Activated CD4-positive, alpha-beta T cell treated with anti-CD3 and anti-CD28 coated beads, Interleukin-2, Interleukin-6, amounts not matched to agents 100 ng/mL and 50 ng/mL, durations not matched to agents 16 hours and 8 hours (primary cell): Measurements from ENCODE around the gene NYAP1.
"Not testable (repeated sequence)": the region's sequence is repeated elsewhere in the genome, so short reads cannot be mapped to it uniquely, and the experiment has no call there.

Experiments used
- DNase-seq: peaks from one replicate; pipeline ENCODE4 v3.0.0-alpha.2; 2020

NYAP1 gene

DNA sequence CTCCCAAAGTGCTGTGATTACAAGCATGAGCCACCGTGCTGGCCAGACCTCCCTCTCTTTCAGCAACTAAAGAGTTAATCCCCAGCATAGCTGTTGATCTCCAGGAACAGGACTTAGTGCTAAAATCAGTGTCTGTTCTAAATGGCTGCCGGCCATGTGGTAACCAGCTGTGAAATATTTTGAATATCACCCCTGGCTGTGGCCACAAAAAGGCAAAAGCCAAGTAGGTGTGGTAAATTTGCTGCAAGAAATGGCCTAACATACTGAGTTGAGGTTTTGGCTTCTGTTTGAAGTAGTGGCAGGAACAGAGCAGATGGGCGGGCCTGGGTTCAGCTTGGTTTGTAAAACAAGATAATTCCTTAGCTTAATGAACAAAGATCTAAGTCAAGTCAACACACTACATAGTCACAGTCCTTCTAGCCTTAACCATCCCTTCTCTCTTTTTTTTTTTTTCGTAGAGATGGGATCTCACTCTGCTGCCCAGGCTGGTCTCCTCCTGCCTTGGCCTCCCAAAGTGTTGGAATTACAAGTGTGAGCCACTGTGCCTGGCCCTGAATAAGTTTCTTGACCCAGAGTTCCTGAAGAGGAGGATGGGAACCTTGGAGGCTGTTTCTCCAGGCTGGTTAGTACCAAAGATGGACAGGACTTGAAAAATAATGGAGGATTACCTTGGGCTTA is 32.5 kb downstream of the NYAP1 start:
- DNase-seq, result peak; percentile 40

DNA sequence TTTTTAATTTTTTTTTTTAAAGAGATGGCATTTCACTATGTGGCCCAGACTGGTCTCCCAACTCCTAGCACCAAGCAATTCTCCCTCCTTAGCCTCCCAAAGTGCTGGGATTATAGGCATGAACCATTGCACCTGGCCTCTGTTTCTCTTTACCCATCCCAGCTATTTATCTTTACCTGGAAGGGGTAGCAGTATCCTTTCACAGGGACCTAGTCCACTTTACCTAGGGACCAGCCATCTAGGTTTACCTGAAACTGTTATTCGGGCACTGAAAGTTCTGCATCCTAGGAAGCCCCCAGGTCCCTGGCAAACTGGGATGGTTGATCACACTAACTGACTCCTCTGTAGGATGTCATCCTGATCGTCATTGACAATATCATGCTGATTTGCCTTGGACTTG is 33.6 kb downstream of the NYAP1 start:
- no peak for DNase-seq

DNA sequence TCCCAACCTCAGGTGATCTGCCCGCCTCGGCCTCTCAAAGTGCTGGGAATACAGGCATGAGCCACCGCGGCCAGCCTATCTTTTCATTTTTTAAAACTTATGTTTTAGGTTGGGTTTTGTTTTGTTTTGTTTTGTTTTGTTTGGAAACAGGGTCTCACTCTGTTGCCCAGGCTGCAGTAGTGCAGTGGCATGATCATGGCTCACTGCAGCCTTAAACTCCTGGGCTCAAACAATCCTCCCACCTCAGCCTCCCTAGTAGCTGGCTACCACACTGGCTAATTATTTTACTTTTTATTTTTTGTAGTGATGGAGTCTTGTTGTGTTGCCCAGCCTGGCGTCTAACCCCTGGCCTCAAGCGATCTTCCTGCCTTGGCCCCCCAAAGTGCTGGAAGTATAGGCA is 35.9 kb downstream of the NYAP1 start:
- DNase-seq, result no peak

DNA sequence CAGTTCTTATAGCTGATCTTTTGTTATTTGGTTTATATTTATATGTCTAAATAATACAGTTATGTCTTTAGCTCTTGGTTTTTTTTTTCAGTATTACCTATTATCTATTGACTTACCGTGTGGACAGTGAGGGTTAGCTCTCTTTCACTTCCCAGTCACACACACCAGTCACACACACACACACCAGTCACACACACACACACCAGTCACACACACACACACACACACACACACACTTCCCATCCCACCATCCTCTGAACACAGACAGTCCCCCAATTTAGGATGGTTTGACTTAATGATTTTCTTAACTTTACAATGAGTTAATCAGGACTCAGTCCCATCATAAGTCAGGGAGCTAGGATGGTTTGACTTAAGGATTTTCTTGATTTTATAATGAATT is 36.4 kb downstream of the NYAP1 start:
- DNase-seq, result no peak

DNA sequence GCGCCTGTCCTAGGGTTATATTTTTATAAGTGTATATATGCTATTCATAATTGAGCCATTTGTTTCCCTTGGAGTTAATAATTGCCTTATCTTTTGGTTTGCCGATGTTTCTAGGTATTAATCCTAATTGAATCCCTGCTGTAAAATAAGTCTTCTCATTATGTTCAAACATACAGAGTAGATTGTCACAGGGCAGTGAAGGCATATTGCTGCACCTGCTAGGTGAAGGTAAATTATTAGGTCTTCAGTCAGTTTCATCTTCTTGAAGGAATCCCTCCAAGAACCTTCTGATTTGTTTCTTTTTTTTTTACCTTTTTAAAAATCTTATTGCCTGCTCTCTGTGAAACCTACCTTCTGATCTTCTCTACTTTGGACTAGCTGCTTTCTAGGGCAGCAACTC is 37.3 kb downstream of the NYAP1 start:
- DNase-seq, result no peak

DNA sequence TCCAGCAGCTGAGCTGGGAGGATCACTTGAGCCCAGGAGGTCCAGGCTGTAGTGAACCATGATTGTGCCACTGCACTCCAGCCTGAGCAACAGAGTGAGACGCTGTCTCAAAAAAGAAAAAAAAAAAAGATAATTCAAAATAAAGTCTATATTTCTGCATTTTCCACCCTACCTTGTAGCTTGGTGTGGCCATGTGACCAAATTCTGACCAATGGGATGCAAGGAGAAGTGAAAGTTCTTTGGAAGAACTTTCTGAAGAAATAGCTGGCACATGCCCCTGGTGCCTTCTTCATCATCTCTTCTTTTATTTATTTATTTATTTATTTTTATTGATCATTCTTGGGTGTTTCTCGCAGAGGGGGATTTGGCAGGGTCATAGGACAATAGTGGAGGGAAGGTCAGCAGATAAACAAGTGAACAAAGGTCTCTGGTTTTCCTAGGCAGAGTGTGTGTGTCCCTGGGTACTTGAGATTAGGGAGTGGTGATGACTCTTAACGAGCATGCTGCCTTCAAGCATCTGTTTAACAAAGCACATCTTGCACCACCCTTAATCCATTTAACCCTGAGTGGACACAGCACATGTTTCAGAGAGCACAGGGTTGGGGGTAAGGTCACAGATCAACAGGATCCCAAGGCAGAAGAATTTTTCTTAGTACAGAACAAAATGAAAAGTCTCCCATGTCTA is 38.3 kb downstream of the NYAP1 start:
- not testable (repeated sequence) for DNase-seq

DNA sequence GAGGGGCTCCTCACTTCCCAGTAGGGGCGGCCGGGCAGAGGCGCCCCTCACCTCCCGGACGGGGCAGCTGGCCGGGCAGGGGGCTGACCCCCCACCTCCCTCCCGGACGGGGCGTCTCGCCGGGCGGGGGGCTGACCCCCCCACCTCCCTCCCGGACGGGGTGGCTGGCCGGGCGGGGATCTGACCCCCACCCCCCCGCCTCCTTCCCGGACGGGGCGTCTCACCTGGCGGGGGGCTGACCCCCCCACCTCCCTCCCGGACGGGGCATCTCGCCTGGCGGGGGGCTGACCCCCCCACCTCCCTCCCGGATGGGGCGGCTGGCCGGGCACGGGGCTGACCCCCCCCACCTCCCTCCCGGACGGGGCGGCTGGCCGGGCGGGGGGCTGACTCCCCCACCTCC is 39.5 kb downstream of the NYAP1 start:
- DNase-seq, result not testable (repeated sequence)

DNA sequence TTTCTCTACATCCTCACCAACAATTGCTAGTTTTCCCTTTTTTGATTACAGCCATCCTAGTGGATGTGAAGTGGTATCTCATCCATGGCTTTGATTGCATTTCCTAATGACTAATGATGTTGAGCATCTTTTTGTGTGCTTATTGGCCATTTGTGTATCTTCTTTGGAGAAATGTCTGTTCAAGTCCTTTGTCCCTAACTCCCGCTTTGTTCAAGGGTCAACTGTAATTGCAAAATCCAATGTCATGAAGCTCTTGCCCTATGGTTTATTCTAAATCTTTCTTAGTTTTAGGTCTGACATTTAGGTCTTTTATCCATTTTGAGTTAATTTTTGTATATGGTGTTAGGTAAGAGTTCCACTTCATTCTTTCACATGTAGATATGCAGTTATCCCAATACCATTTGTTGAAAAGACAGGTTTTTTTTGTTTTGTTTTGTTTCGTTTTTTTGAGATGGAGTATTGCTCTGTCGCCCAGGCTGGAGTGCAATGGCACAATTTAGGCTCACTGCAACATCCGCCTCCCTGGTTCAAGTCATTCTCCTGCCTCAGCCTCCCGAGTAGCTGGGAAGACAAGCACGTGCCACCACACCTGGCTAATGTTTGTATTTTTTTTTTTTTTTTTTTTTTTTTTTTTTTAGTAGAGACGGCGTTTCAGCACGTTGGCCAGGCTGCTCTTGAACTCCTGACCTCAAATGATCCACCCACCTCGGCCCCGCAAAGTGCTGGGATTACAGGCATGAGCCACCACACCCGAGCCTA is 44.6 kb downstream of the NYAP1 start:
- DNase-seq, result not testable (repeated sequence)

DNA sequence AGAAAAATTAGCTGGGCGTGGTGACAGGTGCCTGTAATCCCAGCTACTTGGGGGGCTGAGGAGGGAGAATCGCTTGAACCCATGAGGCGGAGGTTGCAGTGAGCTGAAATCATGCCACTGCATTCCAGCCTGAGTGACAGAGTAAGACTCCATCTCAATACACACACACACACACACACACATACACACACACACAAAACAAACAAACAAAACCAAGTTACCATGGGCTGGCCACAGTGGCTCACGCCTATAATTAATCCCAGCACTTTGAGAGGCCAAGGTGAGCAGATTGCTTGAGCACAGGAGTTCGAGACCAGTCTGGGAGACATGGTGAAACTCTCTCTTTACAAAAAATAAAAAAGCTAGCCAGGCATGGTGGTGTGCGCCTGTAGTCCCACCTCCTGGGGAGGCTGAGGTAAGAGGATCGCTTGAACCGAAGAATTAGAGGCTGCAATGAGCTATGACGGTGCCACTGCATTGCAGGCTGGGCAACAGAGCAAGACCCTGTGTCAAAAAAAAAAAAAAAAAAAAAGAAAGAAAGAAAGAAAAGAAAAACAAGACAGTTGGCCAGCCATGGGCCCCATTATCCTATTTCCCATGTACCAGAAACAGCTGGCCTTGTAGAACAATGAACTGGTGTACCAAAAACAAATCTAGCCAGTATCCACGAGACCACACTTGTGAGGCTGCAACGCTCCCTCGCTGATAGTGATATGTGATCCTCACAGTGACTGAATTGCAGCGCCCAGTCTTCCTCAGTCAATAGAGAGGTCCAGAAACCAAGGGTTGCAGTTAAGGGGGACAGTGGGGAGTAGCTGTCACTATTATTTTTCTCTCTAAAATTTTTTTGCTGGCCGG is 48.7 kb downstream of the NYAP1 start:
- no peak for DNase-seq

DNA sequence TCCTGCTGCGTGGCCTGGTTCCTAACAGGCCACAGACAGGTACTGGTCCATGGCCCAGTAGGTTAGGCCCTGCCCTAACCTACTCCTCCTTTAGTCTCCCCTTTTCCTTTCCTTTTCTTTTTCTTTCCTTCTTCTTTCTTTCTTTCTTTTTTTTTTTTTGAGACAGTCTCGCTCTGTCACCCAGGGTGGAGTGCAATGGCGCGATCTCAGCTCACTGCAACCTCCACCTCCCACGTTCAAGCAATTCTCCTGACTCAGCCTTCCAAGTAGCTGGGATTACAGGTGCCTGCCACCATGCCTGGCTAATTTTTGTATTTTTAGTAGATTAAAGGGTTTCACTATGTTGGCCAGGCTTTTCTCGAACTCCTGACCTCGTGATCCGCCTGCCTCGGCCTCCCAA is 52.3 kb downstream of the NYAP1 start:
- DNase-seq, result not testable (repeated sequence)

DNA sequence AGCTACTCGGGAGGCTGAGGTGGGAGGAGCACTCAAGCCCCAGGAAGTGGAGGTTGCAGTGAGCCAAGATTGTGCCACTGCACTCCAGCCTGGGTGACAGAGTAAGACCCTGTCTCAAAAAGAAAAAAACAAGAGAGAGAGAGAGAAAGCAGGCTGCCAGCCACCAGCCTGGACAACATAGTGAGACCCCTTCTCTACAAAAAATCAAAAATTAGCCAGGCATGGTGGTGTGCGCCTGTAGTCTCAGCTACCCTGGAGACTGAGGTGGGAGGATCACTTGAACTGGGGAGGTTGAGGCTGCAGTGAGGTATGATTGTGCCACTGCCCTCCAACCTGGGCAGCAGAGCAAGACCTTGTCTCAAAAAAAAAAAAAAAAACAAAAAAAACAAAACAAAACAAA is 53.0 kb downstream of the NYAP1 start:
- not testable (repeated sequence) for DNase-seq

DNA sequence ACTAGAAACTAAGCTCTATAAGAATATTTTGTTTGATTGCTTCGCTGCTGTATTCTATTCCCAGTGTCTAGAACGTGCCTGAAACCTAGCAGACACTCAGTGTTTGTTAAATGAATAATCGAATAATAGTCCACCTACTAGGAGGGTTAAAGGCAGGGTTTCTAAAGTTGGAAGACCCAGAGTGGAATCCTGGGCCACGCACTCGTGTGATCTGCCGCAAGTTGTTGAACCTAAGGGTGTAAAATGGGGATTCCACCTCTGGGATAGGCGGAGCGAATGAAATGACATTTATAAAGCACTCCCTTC is 54.6 kb downstream of the NYAP1 start:
- no peak for DNase-seq

DNA sequence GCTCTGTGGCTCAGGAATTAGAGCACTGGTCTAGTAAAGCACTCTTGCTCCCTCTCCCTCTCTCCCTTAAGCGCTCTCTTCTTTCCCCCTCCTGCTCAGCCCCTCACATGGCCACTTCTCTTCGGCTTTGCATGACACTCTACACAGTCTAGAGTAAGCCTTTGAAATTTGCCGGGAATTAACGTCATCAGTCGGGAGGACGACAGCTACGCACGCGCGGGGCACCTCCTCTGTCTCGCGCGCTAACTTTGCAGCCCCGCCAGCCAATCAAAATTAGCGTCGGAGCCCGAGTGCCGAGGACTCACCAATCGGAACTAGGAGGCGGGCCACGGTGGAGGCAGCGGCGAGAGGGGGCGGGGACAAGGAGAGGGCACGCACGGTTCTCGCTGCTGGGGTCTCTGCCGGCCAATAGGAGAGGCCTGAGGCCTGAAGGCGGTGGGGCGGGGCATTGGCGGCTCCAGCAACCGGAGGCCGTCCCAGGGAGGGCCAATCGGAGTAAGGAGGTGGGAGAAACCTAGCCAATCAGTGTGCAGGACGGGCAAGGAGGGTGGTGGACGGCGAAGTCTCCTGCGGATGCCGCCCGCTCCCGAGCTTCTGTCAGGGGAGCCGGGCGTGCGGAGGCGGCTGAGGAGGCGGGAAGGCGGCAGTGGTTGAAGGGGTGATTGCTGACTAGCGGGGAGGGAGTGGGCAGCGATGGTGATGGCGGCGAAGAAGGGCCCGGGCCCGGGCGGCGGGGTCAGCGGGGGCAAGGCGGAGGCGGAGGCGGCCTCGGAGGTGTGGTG is 55.1 kb downstream of the NYAP1 start, which contains the start of gene AGFG2:
TSS of gene AGFG2 (plus strand) at position 550 of the 782 bp plus-strand sequence. CDS start at position 694, 144 bp downstream.
- peak; percentile 100 for DNase-seq

DNA sequence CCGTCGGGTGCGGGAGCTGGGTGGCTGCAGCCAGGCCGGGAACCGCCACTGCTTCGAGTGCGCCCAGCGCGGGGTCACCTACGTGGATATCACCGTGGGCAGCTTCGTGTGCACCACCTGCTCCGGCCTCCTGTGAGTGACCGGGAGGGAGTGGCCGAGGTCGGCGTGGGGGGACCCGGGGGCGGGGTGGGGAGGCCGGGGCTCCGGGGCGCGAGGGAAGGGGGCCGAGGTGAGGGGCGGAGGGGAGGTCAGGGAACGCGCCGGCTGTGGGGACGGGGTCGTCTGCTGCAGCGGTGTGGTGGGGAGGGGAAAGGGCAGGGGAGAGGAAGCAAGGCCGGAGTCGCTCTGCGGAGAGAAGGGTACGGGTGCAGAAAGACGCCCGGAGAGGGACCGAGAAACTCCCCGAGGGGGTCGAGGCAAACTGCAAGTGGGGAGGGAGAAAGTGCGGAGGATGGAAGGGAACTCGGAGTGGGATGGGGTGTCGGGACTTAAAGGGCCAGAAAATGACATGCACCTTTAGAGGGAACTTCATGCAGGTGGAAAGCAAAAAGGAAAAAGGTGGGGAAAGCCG is 55.8 kb downstream of the NYAP1 start:
- peak; percentile 10 for DNase-seq

DNA sequence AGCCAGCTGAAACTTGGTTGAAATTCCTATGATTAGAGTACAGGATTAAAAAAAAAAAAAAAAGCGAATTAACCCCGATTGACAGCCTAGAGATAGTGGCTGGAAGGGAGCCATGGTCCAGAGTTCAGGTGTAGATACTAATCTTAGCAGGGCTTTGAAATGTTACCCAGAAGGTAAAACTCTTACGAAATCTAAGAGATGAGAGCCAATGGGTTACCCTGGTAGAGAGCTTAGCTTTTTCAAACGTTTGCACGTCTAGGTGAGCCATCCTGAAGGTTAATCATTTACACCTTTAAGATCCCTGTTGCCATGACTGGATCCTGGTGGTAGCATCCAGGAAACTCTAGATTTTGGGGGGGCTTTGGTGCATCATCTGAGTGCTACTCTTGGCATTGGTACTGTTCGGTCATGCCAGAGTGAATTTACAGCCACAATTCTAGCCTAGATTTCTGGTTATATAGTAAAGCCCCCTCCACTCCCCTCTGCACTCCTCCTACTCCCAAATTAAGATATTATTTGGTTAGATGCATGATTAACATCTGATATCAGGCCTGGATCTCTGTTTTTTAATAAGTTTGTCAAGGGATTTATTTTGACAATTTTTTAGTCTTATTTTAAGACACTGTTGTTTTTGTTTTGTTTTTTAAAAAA is 56.5 kb downstream of the NYAP1 start:
- no peak for DNase-seq

DNA sequence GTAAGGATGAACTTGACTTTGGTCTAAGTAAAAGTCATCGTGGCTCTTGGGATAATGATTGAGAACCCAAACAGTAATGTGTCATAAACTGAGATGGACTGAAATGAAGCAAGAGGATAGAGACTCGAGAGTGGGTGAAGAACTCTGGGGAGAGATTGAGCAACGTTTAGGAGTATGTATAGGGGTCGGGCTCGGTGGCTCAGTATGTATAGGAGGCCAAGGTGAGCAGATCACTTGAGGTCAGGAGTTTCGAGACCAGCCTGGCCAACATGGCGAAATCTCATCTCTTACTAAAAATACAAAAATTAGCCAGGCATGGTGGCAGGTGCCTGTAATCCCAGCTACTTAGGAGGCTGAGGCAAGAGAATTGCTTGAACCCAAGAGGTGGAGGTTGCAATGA is 57.6 kb downstream of the NYAP1 start:
- DNase-seq, result peak; percentile 28

DNA sequence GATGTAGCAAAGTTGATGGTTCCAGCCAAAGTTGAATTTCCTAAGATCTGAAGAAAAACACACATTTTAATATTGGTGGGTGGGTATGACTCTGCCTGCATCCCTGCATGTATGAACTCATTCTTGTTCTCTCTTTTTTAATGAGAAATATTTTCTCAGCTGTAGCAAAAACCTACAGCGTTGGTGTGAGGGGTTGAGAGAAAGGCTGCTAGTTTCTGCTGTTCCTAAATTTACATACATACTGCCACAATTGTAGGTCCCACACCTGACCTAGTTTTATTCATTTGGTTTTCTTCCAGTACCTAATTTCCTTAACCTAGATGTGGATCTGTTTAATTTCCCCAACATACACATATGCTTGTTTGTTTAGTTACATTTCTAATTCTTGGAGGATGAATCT is 59.9 kb downstream of the NYAP1 start:
- no peak for DNase-seq

DNA sequence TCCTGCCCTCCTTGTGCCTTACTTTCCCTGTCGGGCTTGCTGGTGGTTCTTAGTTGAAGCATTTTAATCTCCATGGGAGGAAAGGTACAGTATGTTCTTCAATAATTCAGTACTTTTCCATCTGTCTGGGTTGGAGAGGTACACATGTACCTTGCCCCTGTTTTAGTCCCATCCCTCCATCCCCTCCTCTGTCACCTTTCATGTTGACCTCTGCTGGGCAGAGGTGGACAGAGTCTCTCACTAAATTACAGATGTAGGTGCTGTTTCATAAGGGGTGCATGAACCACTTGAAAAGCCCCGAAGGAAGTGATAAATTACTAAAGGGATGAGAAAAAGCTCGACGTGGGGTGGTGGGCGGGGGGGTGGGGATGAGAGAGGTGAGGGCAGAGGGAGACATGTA is 60.7 kb downstream of the NYAP1 start:
- DNase-seq, result peak; percentile 35
